D721Med (cell line): ENCODE results near the gene RAI1.

Experiments
- DNase-seq: peaks from one replicate; pipeline ENCODE4 v3.0.0; 2011; ENCODE audit warnings: low spot score; ENCODE audit not compliant: insufficient read length
- FAIRE-seq: peaks from 2 replicates; lab custom pipeline; 2011; peaks lifted over from hg19 to GRCh38; lab: Jason Lieb, UNC
- CTCF ChIP-seq: IDR thresholded peaks from 2 replicates; pipeline ENCODE4 v1.5.1; 2012; ENCODE audit warnings: mild to moderate bottlenecking, control low read depth; ENCODE audit not compliant: insufficient read depth; ENCODE audit errors: missing control alignments

RAI1 gene

GRCh38 chr17:17856386-17856785 lies 175.1 kb downstream of the RAI1 start:
- no peak for FAIRE-seq
- TF ChIP-seq CTCF: no peak
- no peak for DNase-seq

DNA sequence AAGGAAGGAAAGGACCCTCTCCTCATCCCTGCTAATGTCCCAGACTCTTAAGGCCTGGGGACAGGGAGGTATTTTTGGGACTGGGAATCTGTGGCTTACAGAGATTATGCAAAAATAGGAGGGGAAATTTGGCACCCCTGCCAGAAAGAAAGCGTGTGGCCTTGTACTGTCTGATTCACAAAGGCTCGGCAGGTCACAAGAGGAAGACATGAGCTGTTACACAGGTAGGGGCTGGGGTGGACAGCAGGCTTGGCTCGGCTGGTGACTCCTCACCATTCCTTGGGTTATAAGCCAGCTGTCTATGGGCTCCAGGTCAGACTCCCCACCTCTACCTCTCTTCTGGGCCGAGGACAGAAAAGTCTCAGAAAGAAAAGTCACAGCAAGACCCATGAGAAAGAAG lies 176.2 kb downstream of the RAI1 start:
- FAIRE-seq: no peak
- TF ChIP-seq CTCF: no peak
- no peak for DNase-seq

DNA sequence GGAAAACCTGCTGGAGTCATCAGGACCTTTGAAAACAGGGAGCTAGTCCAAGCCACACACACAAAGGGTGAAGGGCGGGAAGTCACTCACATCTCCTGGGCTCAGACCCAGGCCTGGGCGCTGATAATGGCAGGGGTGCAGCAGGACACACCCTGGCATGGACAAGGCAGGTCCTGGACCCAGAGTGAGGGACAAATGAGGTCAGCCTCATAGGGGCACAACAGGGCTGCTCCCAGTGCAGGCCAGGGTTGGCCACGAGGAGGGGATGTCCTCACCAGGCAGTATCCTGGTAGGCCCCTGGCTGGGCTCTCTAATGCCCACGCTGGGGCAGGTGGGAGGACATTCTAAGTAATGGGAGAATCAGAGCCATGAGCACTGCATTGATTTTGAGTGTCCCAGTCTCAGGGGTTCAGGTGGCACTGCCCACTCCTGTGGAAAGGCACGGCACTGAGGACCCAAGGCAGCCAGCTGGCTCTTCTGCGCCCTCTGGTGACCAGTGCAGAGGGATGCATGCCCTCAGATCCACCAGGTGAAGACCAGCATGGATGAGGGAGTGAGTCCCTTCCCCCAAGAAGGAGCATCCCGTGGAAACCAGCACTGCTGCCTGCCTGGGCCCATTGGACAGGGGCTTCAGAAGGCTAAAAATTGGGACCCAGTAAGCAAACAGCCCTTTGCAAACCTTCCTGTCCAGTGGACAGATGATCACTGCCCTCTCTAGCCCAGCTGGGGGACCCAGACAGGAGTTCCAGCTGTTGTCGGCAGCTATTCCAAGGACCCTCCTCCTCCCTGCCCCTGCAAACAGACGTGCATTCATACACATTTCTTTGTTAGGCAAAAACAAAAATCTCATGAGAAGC lies 178.9 kb downstream of the RAI1 start:
- FAIRE-seq: no peak
- peak; percentile 97 for DNase-seq
- TF ChIP-seq CTCF: peak; percentile 76

DNA sequence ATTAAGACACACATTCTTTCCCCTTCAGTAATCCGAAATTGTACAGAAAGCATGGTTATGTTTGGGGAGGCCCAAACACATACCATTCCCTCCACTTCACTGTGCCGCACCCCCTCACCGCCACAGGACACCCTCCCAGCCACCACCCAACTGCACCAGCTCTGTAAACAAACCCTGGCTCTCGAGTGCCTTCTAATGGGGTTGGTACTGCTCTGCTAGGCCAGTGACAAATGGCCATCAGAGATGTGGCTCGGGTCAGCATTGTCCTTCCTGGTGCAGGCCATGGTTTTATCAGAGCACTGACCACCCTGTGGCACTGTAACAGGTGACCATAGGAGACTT lies 179.5 kb downstream of the RAI1 start:
- FAIRE-seq: no peak
- no peak for TF ChIP-seq CTCF
- no peak for DNase-seq
